ENCODE results near the gene ISLR. TPM values are rescaled to one million over a fixed set of nuclear protein-coding genes. Genes with fewer than 3 reads are reported as not detected.

The ISLR gene
- total RNA-seq, 4 donors from 2014 or later: 57.7 to 204 (median 112) TPM

DNA sequence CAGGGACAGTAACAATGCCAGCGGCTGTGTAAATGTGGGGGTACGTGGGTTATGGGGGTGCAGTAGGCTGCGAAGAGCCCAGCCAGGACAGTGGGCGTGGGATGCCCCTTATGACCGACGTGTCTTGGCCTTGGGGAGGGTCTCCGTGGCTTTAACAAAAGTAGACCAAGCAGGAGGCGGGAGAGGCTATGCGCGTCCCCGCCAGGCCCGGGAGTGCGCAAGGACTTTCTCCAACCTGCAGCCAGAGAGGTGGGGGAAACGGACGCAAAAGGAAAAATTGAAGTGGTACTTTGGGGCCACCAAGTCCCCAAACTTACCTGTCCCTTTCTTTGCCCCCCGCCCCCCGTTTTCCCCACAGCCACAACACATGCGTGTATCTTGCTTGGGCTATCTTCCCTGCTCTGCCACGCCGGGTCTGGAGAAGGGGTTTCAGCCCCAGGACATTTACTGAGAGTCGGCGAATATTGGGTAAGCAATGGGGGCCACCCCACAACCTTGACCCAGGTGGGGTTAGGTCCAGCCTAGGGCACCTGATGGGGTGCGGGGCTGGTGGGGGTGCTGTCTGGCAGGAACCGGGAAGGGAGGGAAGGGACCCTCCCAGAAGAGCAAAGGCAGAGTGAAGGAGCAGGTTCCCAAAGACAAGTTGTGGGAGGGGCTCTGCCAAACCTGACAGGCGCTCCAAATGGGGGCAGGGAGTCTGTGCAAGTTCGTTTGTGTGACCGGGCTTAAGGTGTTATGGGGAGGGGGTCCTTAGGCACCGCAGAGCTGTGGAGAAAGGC lies 42.5 kb upstream of the ISLR start:
- H3K4me3 ChIP-seq: peak overlapping the region in 3 of 4 donors; percentile 49 to 64 (median 52)
- H3K27me3 ChIP-seq: peaks cover 0 to 98% (median 76%) of the 10 kb centered on the region in 4 donors
- peaks cover 59 to 80% (median 71%) of the 10 kb centered on the region in 4 donors for H3K4me1 ChIP-seq
- no peaks in the 10 kb centered on the region for H3K36me3 ChIP-seq
- no peak for TF ChIP-seq POLR2AphosphoS5 (IDR thresholded peaks at IDR 0.05)
- TF ChIP-seq EP300 (IDR thresholded peaks at IDR 0.05): no peak
- TF ChIP-seq CTCF (IDR thresholded peaks at IDR 0.05): no peak
- no peak for TF ChIP-seq POLR2A (IDR thresholded peaks at IDR 0.05; ENCODE audit: low read depth)
- WGBS: 14% methylated on average over 18 of the region's 28 CpGs
- DNase-seq (ENCODE audit: extremely low spot score): no peak
- H3K9me3 ChIP-seq: no peaks in the 10 kb centered on the region
- H3K27ac ChIP-seq (replicated peaks in 1 of 4): no peak overlapping the region
- intact Hi-C loops (cut with DNase I): no loop called here

DNA sequence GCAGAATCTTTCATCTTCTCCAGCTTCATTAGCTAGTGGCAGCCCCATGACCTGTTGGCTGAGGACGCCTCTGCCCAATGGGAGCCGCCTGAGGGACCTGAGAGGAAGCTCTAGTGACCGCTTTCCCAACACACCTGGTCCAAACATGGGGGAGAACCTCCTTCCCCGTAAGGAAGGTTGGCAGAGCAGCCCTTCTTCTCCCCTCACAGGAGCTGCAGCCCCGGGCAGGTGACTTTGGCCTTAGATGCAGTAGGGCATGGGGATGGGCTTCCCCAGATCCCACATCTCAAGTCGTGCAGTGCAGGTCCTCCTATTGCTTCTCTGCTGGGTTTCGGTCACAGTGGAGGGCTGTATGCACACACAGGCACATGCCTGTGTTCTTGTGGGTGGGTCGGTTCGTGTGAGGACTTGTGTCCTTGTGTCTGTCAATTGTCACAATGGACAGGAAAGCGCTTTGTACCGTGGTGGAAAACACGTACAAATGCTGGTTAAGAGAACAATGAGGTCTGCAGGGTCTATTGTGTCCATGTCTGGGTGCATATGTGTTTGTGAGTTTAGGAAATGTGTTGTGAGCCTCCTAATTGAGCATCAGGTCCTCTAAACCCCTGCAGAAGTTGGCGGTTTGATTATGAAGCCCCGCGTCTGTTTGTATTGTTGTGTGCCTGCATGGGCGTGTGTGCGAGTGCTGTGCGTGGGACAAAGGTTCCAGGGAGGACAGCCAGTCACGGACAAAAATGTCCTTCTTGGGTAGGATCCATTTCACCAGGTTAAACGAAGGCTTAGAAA lies 41.7 kb upstream of the ISLR start:
- no peak overlapping the region for H3K4me3 ChIP-seq

GRCh38 chr15:74132681-74133651 lies 40.5 kb upstream of the ISLR start:
- no peaks in the 10 kb centered on the region for H3K9me3 ChIP-seq
- H3K27ac ChIP-seq (replicated peaks in 1 of 4): no peak overlapping the region
- peaks cover 63 to 90% (median 81%) of the 10 kb centered on the region in 4 donors for H3K4me1 ChIP-seq
- intact Hi-C loops (cut with DNase I): no loop called here
- no peak for TF ChIP-seq CTCF (IDR thresholded peaks at IDR 0.05)
- no peak for TF ChIP-seq POLR2AphosphoS5 (IDR thresholded peaks at IDR 0.05)
- no peak for TF ChIP-seq POLR2A (IDR thresholded peaks at IDR 0.05; ENCODE audit: low read depth)
- no peak for TF ChIP-seq EP300 (IDR thresholded peaks at IDR 0.05)
- no peaks in the 10 kb centered on the region for H3K36me3 ChIP-seq
- WGBS: 46% methylated on average over 38 of the region's 90 CpGs
- H3K4me3 ChIP-seq: no peak overlapping the region
- no peak for DNase-seq (ENCODE audit: extremely low spot score)
- H3K27me3 ChIP-seq: peaks cover 0 to 100% (median 79%) of the 10 kb centered on the region in 4 donors

More for the DNA sequence above, 41.7 kb upstream of the ISLR start:
- Histone ChIP-seq H3K27me3 (peaks cover 0 to 100% (median 80%) of the 10 kb centered on the region in 4 donors), H3K4me1 (peaks cover 66 to 88% (median 79%) of the 10 kb centered on the region in 4 donors), H3K36me3 (no peaks in the 10 kb centered on the region), H3K27ac (replicated peaks in 1 of 4) (no peak overlapping the region), H3K9me3 (no peaks in the 10 kb centered on the region)
- intact Hi-C loops (cut with DNase I): no loop called here
- WGBS: 51% methylated on average over 19 of the region's 20 CpGs
- no peak for DNase-seq (ENCODE audit: extremely low spot score)
- TF ChIP-seq POLR2A (IDR thresholded peaks at IDR 0.05; ENCODE audit: low read depth): no peak
- TF ChIP-seq CTCF (IDR thresholded peaks at IDR 0.05): no peak
- no peak for TF ChIP-seq POLR2AphosphoS5 (IDR thresholded peaks at IDR 0.05)
- TF ChIP-seq EP300 (IDR thresholded peaks at IDR 0.05): no peak

- Histone ChIP-seq H3K36me3 (no peaks in the 10 kb centered on the region), H3K9me3 (no peaks in the 10 kb centered on the region), H3K27ac (replicated peaks in 1 of 4) (no peak overlapping the region), H3K27me3 (peaks cover 0 to 97% (median 71%) of the 10 kb centered on the region in 4 donors), H3K4me1 (peaks cover 55 to 81% (median 72%) of the 10 kb centered on the region in 4 donors), H3K4me3 (no peak overlapping the region)
- TF ChIP-seq POLR2A (IDR thresholded peaks at IDR 0.05; ENCODE audit: low read depth): no peak
- TF ChIP-seq CTCF (IDR thresholded peaks at IDR 0.05): no peak
- no peak for TF ChIP-seq EP300 (IDR thresholded peaks at IDR 0.05)
- no peak for TF ChIP-seq POLR2AphosphoS5 (IDR thresholded peaks at IDR 0.05)
- 32% methylated on average over 31 of the region's 71 CpGs for WGBS
- no peak for DNase-seq (ENCODE audit: extremely low spot score)
- intact Hi-C loops (cut with DNase I): no loop called here
Observed at GRCh38 chr15:74133694-74134386, 39.7 kb upstream of the ISLR start.

All from esophagus muscularis mucosa (tissue), 4 donors.